MG63 (cell line): ENCODE data around the gene RMRP. TPM values are rescaled to one million over a fixed set of nuclear protein-coding genes. Genes with fewer than 3 reads are reported as not detected.
"Not testable (repeated sequence)": the region's sequence is repeated elsewhere in the genome, so short reads cannot be mapped to it uniquely, and the experiment has no call there.

Source experiments
- DNase-seq: peaks from one replicate; pipeline ENCODE4 v3.0.0-alpha.2; 2020
- H3K27me3 ChIP-seq: fragments of 250-450 bp; sonication (Bioruptor Pico); 2 replicates; pipeline ENCODE4 v1.5.1; 2020; ENCODE audit warnings: mild to moderate bottlenecking, moderate library complexity
- H3K36me3 ChIP-seq: fragments of 250-450 bp; sonication (Bioruptor Pico); 2 replicates; pipeline ENCODE4 v1.5.1; 2020; ENCODE audit warnings: mild to moderate bottlenecking, moderate library complexity
- H3K4me3 ChIP-seq: fragments of 250-450 bp; sonication (Bioruptor Pico); 2 replicates; pipeline ENCODE4 v1.5.1; 2020; ENCODE audit warnings: mild to moderate bottlenecking, moderate library complexity
- H3K9me3 ChIP-seq: fragments of 250-450 bp; sonication (Bioruptor Pico); 2 replicates; pipeline ENCODE4 v1.5.1; 2020; ENCODE audit warnings: mild to moderate bottlenecking, moderate library complexity
- total RNA-seq: library from RNA; depleted of rRNA; stranded (reverse); fragments of >200 nt; shearing (Covaris generic); gene quantifications from 2 replicates; pipeline ENCODE4 v1.2.3, GENCODE V29; 2014; ENCODE audit warnings: low replicate concordance

The RMRP gene
- total RNA-seq, 1 experiment from 2014 or later: 15,182 TPM

DNA sequence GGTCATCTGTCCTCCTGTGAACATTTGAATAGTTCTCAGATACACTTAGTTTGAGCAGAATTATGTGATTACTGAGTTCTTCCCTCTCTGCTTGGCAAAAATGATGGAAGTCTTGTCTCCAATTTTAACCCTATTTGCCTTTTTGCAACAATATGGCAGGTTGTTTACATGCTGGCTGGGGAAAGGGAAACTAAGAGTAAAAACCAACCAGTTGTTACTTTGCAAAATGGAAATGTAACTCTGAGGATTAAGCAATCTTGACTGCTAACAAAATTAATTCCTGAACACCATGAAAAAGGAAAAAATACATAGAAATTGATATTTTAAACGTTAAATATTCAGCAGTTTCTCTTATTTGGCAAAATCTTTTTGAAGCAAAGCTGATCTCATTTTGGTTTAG lies 18.2 kb downstream of the RMRP start:
- H3K9me3 ChIP-seq: peaks cover 3% of the 10 kb centered on the region; the same call in 1 of the 2 replicates
- H3K27me3 ChIP-seq: no peaks in the 10 kb centered on the region
- H3K4me3 ChIP-seq: no peak overlapping the region
- peaks cover 12% of the 10 kb centered on the region for H3K36me3 ChIP-seq
- no peak for DNase-seq

DNA sequence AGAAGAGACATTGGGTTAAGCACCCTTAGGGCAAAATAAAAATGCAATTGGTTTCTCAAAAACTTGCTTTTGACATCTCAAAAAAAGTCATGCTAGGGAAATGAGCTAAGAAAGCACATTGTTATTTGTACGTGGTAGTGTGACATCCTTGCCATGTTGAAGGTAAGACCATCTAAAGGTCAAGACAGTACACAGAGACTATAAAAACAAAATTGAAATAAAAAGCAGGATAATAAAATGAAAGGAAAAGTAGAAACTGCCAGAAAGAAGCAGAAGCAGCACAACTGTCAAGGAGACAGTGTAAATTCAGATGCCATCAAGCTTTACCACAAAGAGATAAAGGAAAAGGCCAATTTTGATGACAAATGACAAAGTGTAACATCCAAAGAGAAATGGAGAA lies 18.6 kb downstream of the RMRP start:
- not testable (repeated sequence) for H3K27me3 ChIP-seq, H3K4me3 ChIP-seq, H3K9me3 ChIP-seq, DNase-seq
- H3K36me3 ChIP-seq: peaks cover 12% of the 10 kb centered on the region

DNA sequence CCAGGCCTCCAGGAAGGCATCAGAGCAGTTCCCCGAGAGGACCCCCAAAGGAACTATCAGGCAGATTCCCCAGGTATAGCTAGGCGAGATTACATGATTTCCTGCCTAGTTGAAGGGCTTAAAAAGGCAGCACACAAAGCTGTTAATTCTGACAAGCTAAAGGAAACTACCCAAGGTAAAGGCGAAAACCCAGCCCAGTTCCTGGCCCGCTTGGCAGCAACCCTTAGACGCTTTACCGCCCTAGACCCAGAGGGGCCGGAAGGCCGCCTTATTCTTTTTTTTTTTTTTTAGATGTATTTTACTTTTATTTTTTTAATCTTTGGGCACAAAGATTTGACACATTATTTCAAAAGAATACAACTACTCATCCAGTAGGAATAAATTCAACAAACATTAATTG lies 19.1 kb downstream of the RMRP start:
- peaks cover 12% of the 10 kb centered on the region for H3K36me3 ChIP-seq
- H3K27me3 ChIP-seq, H3K9me3 ChIP-seq, H3K4me3 ChIP-seq, DNase-seq: not testable (repeated sequence)

GRCh38 chr9:35637427-35637955 lies 20.3 kb downstream of the RMRP start:
- DNase-seq, H3K4me3 ChIP-seq, H3K27me3 ChIP-seq, H3K36me3 ChIP-seq, H3K9me3 ChIP-seq: not testable (repeated sequence)

GRCh38 chr9:35636877-35637246 lies 21.0 kb downstream of the RMRP start:
- not testable (repeated sequence) for H3K4me3 ChIP-seq, H3K36me3 ChIP-seq, H3K27me3 ChIP-seq, H3K9me3 ChIP-seq, DNase-seq

DNA sequence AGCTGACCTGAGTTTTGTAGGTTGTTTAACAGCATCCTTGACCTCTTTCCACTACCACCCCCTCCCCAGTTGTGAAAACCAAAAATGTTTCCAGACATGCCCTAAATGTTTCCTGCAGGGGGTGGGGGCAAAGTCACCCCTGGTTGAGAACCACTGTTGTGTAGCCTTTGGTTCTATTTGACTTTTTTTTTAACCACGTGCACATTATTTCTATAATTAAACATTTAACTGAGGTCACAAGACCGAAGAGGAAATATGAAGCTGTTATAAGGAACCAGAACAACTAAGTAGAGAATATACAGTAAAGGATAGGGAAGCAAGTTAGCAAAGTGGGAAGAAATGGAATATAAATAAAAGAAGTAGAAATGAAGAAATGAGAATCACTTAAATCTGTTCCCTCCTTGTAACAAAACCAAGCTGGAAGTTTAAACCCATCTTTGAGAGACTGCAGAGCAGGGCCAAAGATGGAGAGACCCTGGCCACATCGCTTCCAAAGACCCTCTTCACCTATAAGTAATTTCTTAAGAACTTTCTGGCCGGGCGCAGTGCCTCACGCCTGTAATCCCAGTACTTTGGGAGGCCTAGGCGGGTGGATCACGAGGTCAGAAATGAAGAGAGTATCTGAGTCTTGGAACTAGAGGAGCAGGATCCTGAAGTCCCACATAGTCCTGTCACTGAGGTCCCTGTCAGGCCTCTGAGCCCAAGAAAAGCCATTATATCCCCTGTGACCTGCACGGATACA lies 21.5 kb downstream of the RMRP start:
- Histone ChIP-seq H3K4me3 (no peak overlapping the region), H3K9me3 (peaks cover 3% of the 10 kb centered on the region; the same call in 1 of the 2 replicates), H3K36me3 (peaks cover 9% of the 10 kb centered on the region; the same call in 1 of the 2 replicates), H3K27me3 (no peaks in the 10 kb centered on the region)
- no peak for DNase-seq

GRCh38 chr9:35635730-35636129 lies 22.1 kb downstream of the RMRP start:
- Histone ChIP-seq H3K4me3 (no peak overlapping the region), H3K27me3 (no peaks in the 10 kb centered on the region), H3K36me3 (peaks cover 3% of the 10 kb centered on the region; the same call in 1 of the 2 replicates), H3K9me3 (no peaks in the 10 kb centered on the region)
- DNase-seq: no peak

DNA sequence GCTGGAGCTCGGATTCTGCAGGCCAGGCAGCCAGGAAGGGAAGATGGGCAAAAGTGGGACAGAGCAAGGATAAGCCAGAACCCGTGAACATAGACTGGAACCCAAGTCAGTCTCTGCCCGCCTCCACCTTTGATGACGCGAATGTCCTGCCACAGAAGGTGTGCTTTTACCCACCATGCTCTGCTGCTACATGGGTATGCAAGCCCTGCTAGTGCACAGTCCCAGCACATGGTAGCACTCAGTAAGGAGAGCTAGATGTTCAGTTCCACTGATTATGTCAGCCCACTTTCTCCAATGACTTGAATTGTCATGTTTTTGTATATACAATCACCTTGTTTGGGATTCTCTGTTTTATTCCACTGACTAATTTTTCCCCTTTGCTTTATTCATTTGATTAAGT lies 28.2 kb downstream of the RMRP start:
- Histone ChIP-seq H3K36me3 (no peaks in the 10 kb centered on the region), H3K9me3 (no peaks in the 10 kb centered on the region), H3K4me3 (no peak overlapping the region), H3K27me3 (no peaks in the 10 kb centered on the region)
- DNase-seq: no peak

GRCh38 chr9:35628389-35628991 lies 29.3 kb downstream of the RMRP start:
- no peak for DNase-seq
- H3K9me3 ChIP-seq: no peaks in the 10 kb centered on the region

DNA sequence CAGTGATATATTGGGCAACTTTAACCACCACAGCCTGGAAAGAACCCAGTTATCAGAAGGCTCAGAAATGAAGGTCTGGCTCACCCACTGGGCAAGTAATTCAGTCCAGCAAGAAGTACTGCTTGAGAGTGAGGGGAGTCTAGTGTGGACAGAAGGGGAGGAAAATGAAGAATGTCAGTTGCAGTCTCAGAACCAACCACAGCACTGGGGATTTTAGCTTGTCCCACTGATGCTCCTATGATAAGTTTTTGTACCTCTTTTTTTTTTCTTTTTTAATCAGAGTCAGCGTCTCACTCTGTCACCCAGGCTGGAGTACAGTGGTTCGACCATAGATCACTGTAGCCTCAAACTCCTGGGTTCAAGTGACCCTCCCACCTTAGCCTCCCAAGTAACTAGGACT lies 30.2 kb downstream of the RMRP start:
- no peaks in the 10 kb centered on the region for H3K36me3 ChIP-seq
- no peak overlapping the region for H3K4me3 ChIP-seq
- no peaks in the 10 kb centered on the region for H3K27me3 ChIP-seq
- DNase-seq: no peak
- no peaks in the 10 kb centered on the region for H3K9me3 ChIP-seq

More at GRCh38 chr9:35628389-35628991, 29.3 kb downstream of the RMRP start:
- no peaks in the 10 kb centered on the region for H3K36me3 ChIP-seq
- H3K4me3 ChIP-seq: no peak overlapping the region
- H3K27me3 ChIP-seq: no peaks in the 10 kb centered on the region

- H3K36me3 ChIP-seq: no peaks in the 10 kb centered on the region
- H3K27me3 ChIP-seq: no peaks in the 10 kb centered on the region
- H3K9me3 ChIP-seq: no peaks in the 10 kb centered on the region
- H3K4me3 ChIP-seq: no peak overlapping the region
- no peak for DNase-seq
Measured at GRCh38 chr9:35619800-35620158, 38.0 kb downstream of the RMRP start.

DNA sequence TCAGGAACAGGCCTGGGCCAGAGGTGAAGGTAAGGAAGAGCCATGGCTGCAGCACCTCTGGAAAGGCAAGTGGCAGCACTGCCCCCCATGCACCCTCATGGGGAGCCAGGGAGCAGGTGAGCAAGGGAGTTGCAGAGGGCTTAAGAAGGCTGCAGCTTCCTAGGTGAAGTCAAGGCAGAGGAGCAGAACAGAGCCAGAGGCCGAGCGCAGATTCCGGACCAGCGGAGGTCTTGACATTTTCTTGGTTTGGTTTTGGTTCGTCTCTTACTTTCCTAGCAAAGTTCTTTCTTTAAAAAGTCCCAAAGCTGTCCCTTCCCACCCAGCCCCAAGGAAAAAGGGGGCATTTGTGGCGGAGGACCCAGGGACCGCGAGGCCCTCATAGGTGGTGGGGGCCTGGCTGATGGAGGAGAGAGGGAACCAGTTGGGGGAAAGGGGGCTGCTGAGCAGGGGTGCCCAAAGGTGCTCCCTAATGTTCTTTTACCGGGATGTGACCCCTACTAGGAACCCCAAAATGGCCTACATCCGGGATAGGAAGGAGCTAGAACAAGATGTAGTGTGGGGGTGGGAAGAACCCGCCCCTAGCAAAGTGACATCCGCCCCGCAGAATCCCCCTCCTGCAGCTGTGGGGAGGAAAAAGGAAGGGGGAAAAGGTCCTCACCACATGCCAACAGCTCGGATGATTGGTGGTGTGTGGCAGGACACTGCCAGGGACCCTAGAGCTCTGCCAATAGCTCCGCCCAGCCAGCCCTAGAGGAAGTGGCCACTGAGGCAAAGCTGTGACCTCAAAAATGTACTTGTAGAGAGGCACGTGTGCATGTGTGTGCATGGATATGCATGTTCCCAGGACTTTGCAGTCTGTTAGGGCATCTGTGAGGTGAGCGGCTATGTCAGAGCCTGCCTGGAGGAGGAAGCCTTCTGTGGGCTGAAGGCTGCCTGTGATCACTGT lies 38.7 kb downstream of the RMRP start:
- H3K27me3 ChIP-seq: no peaks in the 10 kb centered on the region
- H3K36me3 ChIP-seq: no peaks in the 10 kb centered on the region
- DNase-seq: no peak
- no peak overlapping the region for H3K4me3 ChIP-seq
- H3K9me3 ChIP-seq: no peaks in the 10 kb centered on the region

- no peak for DNase-seq
- Histone ChIP-seq H3K36me3 (no peaks in the 10 kb centered on the region), H3K27me3 (no peaks in the 10 kb centered on the region), H3K4me3 (no peak within 1 kb of the TSS), H3K9me3 (no peaks in the 10 kb centered on the region)
Measured at GRCh38 chr9:35618325-35618727, 39.5 kb downstream of the RMRP start, which contains the start of gene CD72. CD72 (minus strand) TSS chr9:35618413; CDS start chr9:35618303, 110 bp downstream.

DNA sequence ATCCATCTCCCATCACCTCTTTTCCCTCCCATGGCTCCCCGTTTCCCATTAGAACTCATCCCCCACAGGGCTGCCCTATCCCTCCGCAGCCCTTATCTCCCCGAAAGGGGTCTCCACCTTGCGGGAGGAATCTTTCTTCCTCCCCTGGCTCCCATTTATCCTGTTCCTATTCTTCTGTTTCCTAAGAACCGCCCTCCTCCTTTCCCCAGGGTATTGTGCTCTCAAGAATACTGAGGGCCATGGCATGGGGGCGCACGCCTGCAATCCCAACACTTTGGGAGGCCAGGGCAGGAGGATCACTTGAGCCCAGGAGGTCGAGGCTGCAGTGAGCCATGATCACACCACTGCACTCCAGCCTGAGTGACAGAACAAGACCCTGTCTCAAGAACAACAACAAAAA lies 40.3 kb downstream of the RMRP start:
- Histone ChIP-seq H3K9me3 (no peaks in the 10 kb centered on the region), H3K27me3 (no peaks in the 10 kb centered on the region), H3K4me3 (no peak overlapping the region), H3K36me3 (no peaks in the 10 kb centered on the region)
- DNase-seq: no peak

GRCh38 chr9:35616681-35617459 lies 40.9 kb downstream of the RMRP start:
- no peaks in the 10 kb centered on the region for H3K9me3 ChIP-seq
- H3K27me3 ChIP-seq: no peaks in the 10 kb centered on the region
- 0 out of 2 replicates have a peak, but pooled peaks cover 1% of the 10 kb centered on the region for H3K36me3 ChIP-seq
- peak; percentile 35 for DNase-seq
- no peak overlapping the region for H3K4me3 ChIP-seq

DNA sequence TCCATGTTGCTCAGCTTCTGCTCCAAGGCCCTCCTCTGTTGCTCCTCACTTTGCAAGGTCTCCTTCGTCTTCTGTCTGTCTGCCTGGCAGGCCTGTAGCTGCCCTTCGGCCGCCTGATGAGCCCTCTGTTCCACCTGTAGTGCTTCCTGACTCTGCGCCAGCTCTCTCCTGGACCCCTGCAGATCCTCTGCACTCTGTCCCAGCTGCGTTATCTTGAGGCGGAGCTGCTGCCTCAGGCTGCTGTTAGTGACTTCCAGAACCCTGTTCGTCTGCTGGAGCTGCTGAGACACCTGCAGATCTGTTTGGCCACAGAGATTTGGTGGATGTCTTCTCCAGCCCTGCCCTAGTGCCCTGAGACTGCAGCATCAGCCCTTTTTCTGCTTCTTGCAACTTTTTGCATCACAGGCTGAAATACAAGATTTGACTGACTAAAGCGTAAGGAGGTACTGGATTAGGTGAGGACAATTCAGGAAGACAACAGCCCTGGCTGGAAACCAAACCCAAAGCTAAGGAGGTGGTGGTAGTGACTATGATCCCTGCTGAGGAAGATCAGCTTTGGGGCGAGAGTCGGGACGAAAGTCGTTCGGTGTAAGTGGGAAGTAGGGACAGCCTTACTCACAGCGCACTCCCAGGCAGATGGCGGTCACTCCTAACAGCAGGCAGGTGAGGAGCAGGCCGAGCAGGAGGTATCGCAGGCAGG lies 41.7 kb downstream of the RMRP start:
- Histone ChIP-seq H3K4me3 (no peak overlapping the region), H3K27me3 (no peaks in the 10 kb centered on the region), H3K36me3 (peaks cover 4% of the 10 kb centered on the region; the same call in 1 of the 2 replicates), H3K9me3 (no peaks in the 10 kb centered on the region)
- no peak for DNase-seq
